ENCODE measurements around the gene TMED7.
"Not testable (repeated sequence)": the region's sequence is repeated elsewhere in the genome, so short reads cannot be mapped to it uniquely, and the experiment has no call there.

TMED7 gene

DNA sequence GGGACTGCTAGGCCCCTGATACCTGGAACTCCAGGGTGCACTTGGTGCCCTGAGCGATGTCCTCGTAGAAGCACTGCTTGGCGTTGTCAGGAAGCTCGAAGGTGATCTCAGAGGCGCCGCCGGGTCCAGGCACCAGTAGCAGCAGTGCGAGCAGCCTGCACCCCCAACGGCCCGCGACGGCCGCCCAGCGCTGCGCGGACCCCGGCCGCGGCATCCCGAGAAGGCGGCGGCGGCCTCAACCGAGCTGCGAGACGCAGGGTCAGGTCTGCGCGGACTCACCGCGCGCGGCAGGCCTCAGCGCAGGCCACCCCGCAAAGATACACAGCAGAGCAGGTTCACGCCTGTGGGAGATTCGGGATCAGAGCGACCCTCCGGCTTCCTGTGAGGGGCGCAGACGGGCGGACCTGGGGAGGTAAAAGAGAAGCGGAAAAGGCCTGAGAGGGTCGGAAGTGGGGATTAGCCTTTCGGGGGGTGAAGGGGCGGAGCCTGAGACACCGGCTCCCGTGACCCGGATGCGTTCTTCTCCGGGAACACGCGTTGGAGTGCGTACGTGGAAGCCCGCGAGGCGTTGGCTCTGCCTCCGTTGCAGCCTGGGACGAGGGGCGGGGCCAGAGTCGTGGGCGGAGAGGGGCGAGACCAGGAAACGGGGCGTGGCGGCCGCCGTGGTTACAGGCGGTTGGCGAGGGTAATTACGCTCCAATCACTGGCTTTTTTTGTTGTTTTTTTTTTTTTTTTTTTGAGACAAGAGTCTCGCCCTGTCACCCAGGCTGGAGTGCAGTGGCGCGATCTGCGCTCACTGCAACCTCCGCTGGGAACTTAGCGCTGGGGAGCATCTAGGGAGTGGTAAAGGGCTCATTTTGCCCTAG, at the start of gene TMED7:
TMED7 (minus strand) TSS at position 458 of the 866 bp plus-strand sequence; CDS start at position 214, 244 bp downstream.
- TF ChIP-seq, protein P1, sequence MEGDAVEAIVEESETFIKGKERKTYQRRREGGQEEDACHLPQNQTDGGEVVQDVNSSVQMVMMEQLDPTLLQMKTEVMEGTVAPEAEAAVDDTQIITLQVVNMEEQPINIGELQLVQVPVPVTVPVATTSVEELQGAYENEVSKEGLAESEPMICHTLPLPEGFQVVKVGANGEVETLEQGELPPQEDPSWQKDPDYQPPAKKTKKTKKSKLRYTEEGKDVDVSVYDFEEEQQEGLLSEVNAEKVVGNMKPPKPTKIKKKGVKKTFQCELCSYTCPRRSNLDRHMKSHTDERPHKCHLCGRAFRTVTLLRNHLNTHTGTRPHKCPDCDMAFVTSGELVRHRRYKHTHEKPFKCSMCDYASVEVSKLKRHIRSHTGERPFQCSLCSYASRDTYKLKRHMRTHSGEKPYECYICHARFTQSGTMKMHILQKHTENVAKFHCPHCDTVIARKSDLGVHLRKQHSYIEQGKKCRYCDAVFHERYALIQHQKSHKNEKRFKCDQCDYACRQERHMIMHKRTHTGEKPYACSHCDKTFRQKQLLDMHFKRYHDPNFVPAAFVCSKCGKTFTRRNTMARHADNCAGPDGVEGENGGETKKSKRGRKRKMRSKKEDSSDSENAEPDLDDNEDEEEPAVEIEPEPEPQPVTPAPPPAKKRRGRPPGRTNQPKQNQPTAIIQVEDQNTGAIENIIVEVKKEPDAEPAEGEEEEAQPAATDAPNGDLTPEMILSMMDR (conservative IDR thresholded peaks at IDR 0.05; ENCODE audit: low read length), result no peak
- peak within 1 kb of the TSS; percentile 88 for H3K4me3 ChIP-seq (ENCODE audit: low read length)
- peak; percentile 97 for DNase-seq (ENCODE audit: low read depth)

DNA sequence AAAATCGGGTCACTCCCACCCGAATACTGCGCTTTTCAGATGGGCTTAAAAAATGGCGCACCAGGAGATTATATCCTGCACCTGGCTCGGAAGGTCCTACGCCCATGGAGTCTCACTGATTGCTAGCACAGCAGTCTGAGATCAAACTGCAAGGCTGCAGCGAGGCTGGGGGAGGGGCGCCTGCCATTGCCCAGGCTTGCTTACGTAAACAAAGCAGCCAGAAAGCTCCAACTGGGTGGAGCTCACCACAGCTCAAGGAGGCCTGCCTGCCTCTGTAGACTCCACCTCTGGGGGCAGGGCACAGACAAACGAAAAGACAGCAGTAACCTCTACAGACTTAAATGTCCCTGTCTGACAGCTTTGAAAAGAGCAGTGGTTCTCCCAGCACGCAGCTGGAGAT, 48.9 kb upstream of the TMED7 start:
- H3K4me3 ChIP-seq (ENCODE audit: low read length); DNase-seq (ENCODE audit: low read depth): not testable (repeated sequence)

DNA sequence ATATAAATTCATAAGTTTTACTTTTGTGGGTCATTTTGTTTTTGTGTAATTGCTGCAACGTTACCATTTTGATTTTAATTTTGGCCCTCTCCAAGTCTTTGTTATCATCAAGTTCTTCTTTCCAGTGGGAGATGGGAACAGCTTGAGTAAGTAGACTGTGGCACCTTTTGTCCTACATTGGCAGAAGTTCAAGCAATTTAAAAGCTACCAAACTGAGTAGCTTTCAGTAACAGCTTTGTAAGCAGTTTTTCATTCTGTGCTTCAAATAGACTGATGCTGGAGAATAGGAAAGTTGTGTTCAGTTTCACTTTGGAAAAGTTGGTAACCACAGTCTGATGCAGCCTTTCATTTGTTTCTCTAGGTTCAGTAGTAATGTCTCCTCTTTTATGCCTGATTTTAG, 47.8 kb upstream of the TMED7 start:
- TF ChIP-seq, protein P1 (conservative IDR thresholded peaks at IDR 0.05; ENCODE audit: low read length), result no peak
- H3K4me3 ChIP-seq (ENCODE audit: low read length), result no peak overlapping the region
- no peak for DNase-seq (ENCODE audit: low read depth)

DNA sequence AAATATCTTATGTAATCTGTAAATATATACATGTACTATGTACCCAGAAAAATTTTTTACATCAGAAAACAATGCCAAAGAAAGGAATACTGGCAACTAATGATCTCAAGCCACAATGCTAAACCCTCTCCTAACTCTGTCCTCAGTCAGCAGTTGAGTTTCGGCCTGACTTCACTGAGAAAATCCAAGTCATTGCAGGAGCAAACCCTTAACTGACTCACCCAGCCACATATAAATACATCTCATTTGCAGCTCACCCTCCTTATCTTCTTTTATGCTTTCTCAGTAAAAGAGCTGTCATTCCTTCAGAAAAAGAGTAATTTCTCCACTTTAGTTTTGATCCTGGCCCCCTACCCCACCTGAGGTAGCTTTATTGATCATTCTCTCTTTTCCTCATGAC, 46.1 kb upstream of the TMED7 start:
- no peak overlapping the region for H3K4me3 ChIP-seq (ENCODE audit: low read length)
- TF ChIP-seq, protein P1 (conservative IDR thresholded peaks at IDR 0.05; ENCODE audit: low read length), result no peak
- no peak for DNase-seq (ENCODE audit: low read depth)

DNA sequence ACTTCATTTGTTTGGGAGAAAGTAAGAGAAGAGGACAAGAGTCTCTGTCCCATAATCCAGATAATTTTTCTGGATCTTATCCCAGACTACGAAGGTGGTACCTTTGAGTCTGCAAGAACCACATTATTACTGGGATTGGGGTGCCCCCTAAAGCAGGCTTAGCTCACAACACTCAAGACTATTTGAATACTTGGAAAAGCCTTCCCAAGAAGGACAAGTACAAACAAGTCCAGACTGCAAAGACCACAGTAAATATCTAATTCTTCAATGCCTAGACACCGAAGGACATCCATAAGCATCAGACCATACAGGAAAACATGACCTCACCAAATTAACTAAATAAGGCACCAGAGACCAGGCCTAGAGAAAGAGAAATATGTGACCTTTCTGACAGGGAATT, 40.2 kb upstream of the TMED7 start:
- TF ChIP-seq, protein P1 (conservative IDR thresholded peaks at IDR 0.05; ENCODE audit: low read length), result no peak
- no peak overlapping the region for H3K4me3 ChIP-seq (ENCODE audit: low read length)
- no peak for DNase-seq (ENCODE audit: low read depth)

DNA sequence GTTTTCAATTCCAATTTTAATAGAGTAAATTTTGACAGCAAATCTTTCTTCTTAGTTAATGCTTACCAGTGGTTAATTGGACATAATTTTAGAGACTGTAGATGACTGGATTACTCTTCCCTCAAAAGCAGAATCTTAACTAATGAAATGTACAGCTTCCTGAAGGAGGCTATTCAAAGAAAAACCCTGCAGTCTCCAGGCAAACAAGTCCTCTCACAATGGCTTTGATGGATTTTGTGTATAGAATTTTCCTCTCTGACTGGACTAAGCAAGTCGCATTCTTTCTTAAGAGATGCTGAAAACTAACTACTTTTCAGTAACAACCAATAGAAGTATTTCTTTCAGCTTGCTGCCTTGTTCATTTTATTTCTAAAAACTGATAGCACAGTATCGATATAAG, 35.7 kb upstream of the TMED7 start:
- TF ChIP-seq, protein P1 (conservative IDR thresholded peaks at IDR 0.05; ENCODE audit: low read length), result no peak
- H3K4me3 ChIP-seq (ENCODE audit: low read length), result no peak overlapping the region
- DNase-seq (ENCODE audit: low read depth), result no peak

DNA sequence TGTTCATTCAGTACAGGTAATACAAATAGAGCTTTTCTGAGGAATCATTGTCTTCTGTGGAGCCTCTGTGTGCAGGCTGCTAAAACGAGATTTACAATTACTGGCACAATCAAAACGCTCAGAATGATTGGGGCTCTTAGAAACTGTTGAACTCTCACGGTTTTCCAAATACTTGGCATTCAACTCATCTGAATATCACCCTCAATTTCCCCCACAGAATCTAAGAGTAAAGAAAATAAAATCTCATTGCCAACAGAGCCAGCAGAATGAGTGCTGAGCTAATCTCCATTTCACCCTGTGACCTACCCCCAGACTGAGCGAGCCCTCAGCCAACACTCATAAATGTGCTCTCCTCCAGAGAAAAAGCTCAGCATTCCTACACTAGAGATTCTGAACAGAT, 35.3 kb upstream of the TMED7 start:
- DNase-seq (ENCODE audit: low read depth), result no peak
- no peak overlapping the region for H3K4me3 ChIP-seq (ENCODE audit: low read length)
- TF ChIP-seq, protein P1 (conservative IDR thresholded peaks at IDR 0.05; ENCODE audit: low read length), result no peak

All from AG10803 (cell line).